ENCODE data around the gene GOLGA6A.
A peak's percentile ranks its signal among the peaks of the same experiment; 100 is the strongest.
"Not testable (repeated sequence)": the region's sequence is repeated elsewhere in the genome, so short reads cannot be mapped to it uniquely, and the experiment has no call there.

Gene GOLGA6A

DNA sequence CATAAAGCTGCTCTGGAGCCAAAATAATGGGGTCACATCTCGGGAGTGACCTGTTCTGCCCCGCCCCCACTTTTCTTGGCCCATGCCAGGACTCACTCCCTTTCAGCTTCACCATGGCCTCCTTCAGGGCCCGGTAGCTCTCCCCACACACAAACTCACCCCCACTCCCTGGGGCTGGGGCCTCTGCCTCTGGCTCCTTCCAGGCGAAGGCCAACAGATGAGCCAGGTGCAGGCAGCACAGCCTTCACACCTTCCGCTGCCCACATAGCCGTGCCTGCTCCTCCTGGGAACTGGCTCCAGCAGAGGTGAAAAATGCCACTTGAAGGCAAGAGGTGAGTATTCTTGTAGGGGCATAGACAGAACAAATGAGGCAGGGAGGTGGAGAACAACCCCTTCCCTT lies 10.7 kb downstream of the GOLGA6A start:
- in situ Hi-C loops (cut with HindIII; ENCODE audit: low pct_unique_long_range_greater_than_20kb, low sequenced_read_pairs); DNase-seq (ENCODE audit: low read depth in 1 of 2, low spot score in 1 of 2): not testable (repeated sequence)

DNA sequence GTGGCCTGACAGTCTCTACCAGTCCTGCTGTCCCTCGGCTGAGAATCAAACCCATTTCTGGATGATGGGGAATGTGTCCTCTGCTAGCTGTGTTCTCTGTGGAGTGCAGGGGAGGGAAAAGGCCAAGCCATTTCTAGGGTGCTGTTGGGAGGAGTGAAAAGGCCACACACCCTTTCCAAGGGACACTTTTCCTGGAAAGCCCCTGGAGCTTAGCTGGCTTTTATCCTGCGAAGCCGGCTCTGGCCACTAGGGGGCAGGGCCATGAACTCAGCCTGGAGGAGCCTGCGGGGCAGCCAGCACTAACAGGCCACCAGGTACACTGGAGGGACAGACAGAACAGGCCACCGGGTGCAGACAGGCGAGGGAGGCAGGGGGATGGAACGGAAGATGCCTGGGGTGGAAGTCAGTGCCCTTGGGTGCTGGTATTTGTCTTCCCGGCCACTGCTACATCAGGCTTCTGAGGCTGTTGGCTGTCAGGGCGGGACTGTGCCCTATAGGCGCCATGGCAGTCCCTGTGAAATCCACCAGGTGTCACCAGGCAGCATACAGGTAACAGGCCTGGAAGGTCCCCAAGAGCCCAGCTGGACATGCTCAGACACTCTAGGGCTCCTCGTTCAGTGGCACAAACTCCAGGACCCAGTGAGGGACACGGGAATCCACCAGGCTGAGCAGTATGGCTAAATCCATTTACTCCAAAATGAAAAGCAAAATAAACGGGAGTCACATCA lies 16.5 kb downstream of the GOLGA6A start:
- in situ Hi-C loops (cut with HindIII; ENCODE audit: low pct_unique_long_range_greater_than_20kb, low sequenced_read_pairs); DNase-seq (ENCODE audit: low read depth in 1 of 2, low spot score in 1 of 2): not testable (repeated sequence)

GRCh38 chr15:74064822-74065221 lies 17.5 kb downstream of the GOLGA6A start:
- peak in 1 of 2 experiments; percentile 69 for DNase-seq (ENCODE audit: low read depth in 1 of 2, low spot score in 1 of 2)
- in situ Hi-C loops (cut with HindIII; ENCODE audit: low pct_unique_long_range_greater_than_20kb, low sequenced_read_pairs): not testable (repeated sequence)

DNA sequence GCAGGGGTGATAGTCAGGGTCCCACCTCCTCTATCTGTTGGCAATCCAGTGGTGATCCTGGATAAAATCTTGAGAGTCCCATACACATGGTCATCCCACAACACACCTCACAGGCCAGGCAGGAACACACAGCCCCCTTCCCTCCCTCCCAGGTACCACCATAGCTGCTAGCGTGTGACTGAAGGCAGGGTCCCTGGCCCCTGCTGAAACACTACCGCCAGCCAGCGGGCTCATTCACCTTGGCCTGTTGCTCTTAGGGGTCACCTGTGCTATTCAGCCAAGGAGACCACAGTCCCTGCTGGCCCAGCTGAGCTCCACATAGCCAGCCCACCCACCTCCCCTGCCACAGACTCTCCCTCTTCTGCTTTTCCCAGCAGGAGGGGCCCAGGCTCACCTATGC lies 18.2 kb downstream of the GOLGA6A start:
- in situ Hi-C loops (cut with HindIII; ENCODE audit: low pct_unique_long_range_greater_than_20kb, low sequenced_read_pairs); DNase-seq (ENCODE audit: low read depth in 1 of 2, low spot score in 1 of 2): not testable (repeated sequence)

DNA sequence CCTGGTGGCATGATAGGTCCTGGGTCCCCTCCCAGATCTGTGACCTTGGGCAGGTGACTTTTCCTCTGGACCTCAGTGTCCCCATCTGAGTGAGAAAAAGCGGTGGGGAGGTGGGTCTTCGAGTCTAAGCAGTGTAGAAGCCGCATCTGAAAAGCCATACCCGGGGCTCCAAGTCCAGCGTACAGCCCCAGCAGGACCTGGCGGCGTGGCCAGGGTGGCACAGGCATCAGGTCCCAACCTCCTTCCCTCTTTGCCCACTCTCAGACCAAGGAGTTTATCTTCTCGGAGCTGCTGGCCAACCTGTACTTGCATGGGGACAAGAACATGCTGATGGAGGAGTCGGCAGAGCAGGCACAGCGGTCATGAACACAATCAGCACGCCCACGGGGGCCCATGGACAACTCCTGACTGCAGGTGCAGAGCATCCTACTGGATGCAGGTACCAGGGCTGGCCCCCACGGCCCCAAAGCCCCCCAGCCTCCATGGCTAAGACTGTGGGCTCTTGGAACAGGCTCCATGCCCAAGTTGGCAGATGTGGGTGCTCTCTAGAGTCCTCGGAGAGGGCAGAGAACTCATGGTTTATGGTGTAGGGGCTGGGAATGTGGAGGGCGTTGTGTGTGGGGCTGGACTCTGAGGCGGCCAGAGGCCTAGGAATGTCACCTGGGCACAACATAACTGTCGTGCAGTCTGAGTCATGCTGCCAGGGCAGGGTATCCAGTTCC lies 18.8 kb downstream of the GOLGA6A start:
- in situ Hi-C loops (cut with HindIII; ENCODE audit: low pct_unique_long_range_greater_than_20kb, low sequenced_read_pairs): not testable (repeated sequence)

GRCh38 chr15:74062671-74063070 lies 19.7 kb downstream of the GOLGA6A start:
- no peak for DNase-seq (ENCODE audit: low read depth in 1 of 2, low spot score in 1 of 2)
- in situ Hi-C loops (cut with HindIII; ENCODE audit: low pct_unique_long_range_greater_than_20kb, low sequenced_read_pairs): no loop called here
- TF ChIP-seq JUND (IDR thresholded peaks at IDR 0.05; ENCODE audit: low read depth): no peak

More for the DNA sequence above, 18.8 kb downstream of the GOLGA6A start:
- not testable (repeated sequence) for DNase-seq (ENCODE audit: low read depth in 1 of 2, low spot score in 1 of 2)

GRCh38 chr15:74062236-74062635 lies 20.1 kb downstream of the GOLGA6A start:
- no peak for DNase-seq (ENCODE audit: low read depth in 1 of 2, low spot score in 1 of 2)
- in situ Hi-C loops (cut with HindIII; ENCODE audit: low pct_unique_long_range_greater_than_20kb, low sequenced_read_pairs): no loop called here
- TF ChIP-seq JUND (IDR thresholded peaks at IDR 0.05; ENCODE audit: low read depth): no peak

DNA sequence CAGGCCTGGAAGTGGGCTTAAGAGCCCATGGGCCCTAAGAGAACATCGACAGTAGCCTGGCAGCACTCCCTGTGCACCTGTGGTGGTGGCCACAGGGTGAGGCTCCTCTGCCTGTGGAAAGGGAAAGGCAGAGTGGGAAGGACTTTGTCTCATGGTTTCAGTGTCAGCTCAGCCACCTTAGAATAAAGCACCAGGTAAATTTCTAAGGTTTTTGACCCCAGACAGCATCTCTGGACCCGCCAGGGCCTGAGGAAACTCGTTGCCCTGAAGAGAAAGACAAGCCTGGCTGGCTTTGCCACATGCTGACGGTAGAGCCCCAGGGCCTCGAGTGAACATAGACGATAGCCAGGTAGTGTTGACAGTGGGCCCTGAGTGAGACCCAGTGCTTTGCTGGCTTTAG lies 22.1 kb downstream of the GOLGA6A start:
- no peak for DNase-seq (ENCODE audit: low read depth in 1 of 2, low spot score in 1 of 2)
- in situ Hi-C loops (cut with HindIII; ENCODE audit: low pct_unique_long_range_greater_than_20kb, low sequenced_read_pairs): no loop called here
- no peak for TF ChIP-seq JUND (IDR thresholded peaks at IDR 0.05; ENCODE audit: low read depth)

GRCh38 chr15:74059050-74059833 lies 23.1 kb downstream of the GOLGA6A start:
- in situ Hi-C loops (cut with HindIII; ENCODE audit: low pct_unique_long_range_greater_than_20kb, low sequenced_read_pairs); DNase-seq (ENCODE audit: low read depth in 1 of 2, low spot score in 1 of 2): not testable (repeated sequence)

DNA sequence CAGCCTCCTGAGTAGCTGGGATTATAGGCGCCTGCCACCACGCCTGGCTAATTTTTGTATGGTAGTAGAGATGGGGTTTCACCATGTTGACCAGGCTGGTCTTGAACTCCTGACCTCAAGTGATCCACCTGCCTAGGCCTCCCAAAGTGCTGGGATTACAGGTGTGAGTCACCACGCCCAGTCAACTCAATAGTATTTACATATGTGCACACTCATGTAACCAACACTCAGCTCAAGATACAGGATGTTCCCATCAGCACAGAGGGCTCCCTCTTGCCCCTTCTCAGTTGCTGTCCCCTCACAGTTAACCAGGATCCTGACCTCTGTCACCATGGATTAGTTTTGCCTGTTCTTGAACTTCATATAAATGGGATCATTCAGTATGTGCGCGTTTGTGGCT lies 26.0 kb downstream of the GOLGA6A start:
- in situ Hi-C loops (cut with HindIII; ENCODE audit: low pct_unique_long_range_greater_than_20kb, low sequenced_read_pairs); DNase-seq (ENCODE audit: low read depth in 1 of 2, low spot score in 1 of 2): not testable (repeated sequence)

GRCh38 chr15:74055804-74056203 lies 26.5 kb downstream of the GOLGA6A start:
- no peak for TF ChIP-seq JUND (IDR thresholded peaks at IDR 0.05; ENCODE audit: low read depth)
- DNase-seq (ENCODE audit: low read depth in 1 of 2, low spot score in 1 of 2): no peak
- in situ Hi-C loops (cut with HindIII; ENCODE audit: low pct_unique_long_range_greater_than_20kb, low sequenced_read_pairs): no loop called here

DNA sequence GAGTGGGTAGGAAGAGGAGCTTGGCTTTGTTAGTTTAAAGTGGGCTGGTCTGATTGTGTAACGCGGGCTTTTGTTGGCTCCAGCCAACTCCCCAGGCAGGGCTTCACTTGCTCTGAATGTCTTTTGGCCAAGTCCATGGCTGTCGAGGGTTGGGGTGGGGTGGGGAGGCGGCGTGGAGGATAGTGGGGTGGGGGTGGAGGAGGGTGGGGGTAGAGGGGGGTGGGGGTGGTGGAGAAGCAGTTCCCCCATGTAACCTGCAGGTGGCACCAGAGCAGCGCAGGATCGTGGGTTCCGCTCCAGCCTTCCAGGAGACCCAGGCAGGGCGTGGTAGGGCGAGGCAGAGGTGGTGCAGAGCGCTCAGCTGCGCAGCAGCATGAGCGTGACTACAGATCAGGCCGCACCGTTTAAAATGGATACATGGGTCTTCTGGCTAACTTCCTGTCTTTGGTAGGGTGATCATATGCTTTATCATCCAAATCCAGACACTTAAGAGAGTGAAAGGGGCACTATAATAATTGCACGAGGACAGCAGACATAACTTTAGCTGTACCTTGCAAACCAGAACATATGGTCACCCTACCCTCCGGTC lies 28.3 kb downstream of the GOLGA6A start:
- TF ChIP-seq JUND (IDR thresholded peaks at IDR 0.05; ENCODE audit: low read depth): no peak
- DNase-seq (ENCODE audit: low read depth in 1 of 2, low spot score in 1 of 2): peak; percentile 51 to 71
- in situ Hi-C loops (cut with HindIII; ENCODE audit: low pct_unique_long_range_greater_than_20kb, low sequenced_read_pairs): no loop called here

- no peak for DNase-seq (ENCODE audit: low read depth in 1 of 2, low spot score in 1 of 2)
- TF ChIP-seq JUND (IDR thresholded peaks at IDR 0.05; ENCODE audit: low read depth): no peak
- in situ Hi-C loops (cut with HindIII; ENCODE audit: low pct_unique_long_range_greater_than_20kb, low sequenced_read_pairs): no loop called here
Observed at GRCh38 chr15:74053517-74053916, 28.8 kb downstream of the GOLGA6A start.

DNA sequence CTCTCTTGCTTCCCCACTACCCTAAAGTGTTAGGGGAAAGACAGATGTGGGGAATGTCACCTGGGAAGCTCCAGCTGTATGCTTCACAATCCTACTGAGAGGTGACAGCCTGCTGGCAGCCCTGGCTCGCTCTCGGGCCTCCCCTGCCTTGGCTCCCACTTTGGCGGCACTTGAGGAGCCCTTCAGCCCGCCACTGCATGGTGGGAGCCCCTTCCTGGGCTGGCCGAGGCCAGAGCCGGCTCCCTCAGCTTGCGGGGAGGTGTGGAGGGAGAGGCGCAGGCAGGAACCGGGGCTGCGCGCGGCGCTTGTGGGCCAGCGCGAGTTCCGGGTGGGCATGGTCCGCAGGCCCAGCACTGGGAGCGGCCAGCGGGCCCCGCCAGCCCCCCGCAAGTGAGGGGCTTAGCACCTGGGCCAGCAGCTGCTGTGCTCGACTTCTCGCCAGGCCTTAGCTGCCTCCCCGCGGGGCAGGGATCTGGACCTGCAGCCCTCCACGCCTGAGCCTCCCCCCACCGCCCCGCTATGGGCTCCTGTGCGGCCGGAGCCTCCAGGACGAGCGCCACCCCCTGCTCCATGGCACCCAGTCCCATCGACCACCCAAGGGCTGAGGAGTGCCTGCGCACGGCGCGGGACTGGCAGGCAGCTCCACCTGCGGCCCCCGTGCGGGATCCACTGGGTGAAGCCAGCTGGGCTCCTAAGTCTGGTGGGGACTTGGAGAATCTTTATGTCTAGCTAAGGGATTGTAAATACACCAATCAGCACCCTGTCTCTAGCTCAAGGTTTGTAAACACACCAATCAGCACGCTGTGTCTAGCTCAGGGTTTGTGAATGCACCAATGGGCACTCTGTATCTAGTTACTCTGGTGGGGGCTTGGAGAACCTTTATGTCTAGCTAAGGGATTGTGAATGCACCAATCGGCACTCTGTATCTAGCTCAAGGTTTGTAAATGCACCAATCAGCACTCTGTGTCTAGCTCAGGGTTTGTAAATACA lies 29.8 kb downstream of the GOLGA6A start:
- in situ Hi-C loops (cut with HindIII; ENCODE audit: low pct_unique_long_range_greater_than_20kb, low sequenced_read_pairs); DNase-seq (ENCODE audit: low read depth in 1 of 2, low spot score in 1 of 2): not testable (repeated sequence)
